Naive thymus-derived CD4-positive, alpha-beta T cell (primary cell): ENCODE measurements around the gene RAB11FIP2. TPM values are rescaled to one million over a fixed set of nuclear protein-coding genes. Genes with fewer than 3 reads are reported as not detected.

Experiments
- ATAC-seq: fragments of 150-1000 bp; cut with Tn5 transposase; 2 replicates; pipeline ENCODE4 v1.10.0; 2021; ENCODE audit warnings: mild to moderate bottlenecking, moderate library complexity
- CTCF ChIA-PET: fragments of 350-600 bp; sonication (Branson Sonifier 250); formaldehyde crosslinking; loops from one replicate; lab custom pipeline; 2021; ENCODE audit warnings: antibody characterized with exemption; lab: Charles Lee
- POLR2A ChIA-PET: fragments of 350-600 bp; sonication (Branson Sonifier 250); formaldehyde crosslinking; loops from one replicate; lab custom pipeline; 2021; ENCODE audit warnings: antibody characterized with exemption, inconsistent platforms; lab: Charles Lee
- DNase-seq, 9 donors: peaks; one replicate each; pipeline versions ENCODE4 v3.0.0 to v3.0.0-alpha.2; 2020 to 2022; ENCODE audit warnings: mixed read lengths in 1 of 9
- H3K27ac ChIP-seq: one replicate; pipeline ENCODE4 v1.7.0; 2013; ENCODE audit warnings: mild to moderate bottlenecking, low read depth, low read length, moderate library complexity
- H3K27me3 ChIP-seq, 2 donors: one replicate each; pipeline ENCODE4 v1.7.0; 2013; ENCODE audit warnings: low read length in 2 of 2, mild to moderate bottlenecking in 2 of 2, moderate library complexity in 2 of 2; ENCODE audit not compliant: control insufficient read depth in 2 of 2, insufficient read depth in 2 of 2
- H3K36me3 ChIP-seq, 3 experiments: 1 replicate in 2 of 3; 2 replicates in 1 of 3; pipeline ENCODE4 v1.7.0; 2013; ENCODE audit warnings: low read length in 3 of 3, mild to moderate bottlenecking in 3 of 3, moderate library complexity in 1 of 3; ENCODE audit not compliant: insufficient read depth in 3 of 3, control insufficient read depth in 2 of 3
- H3K4me1 ChIP-seq, 2 donors: one replicate each; pipeline ENCODE4 v1.7.0; 2013; ENCODE audit warnings: low read length in 2 of 2, mild to moderate bottlenecking in 2 of 2, moderate library complexity in 1 of 2; ENCODE audit not compliant: control insufficient read depth in 2 of 2, insufficient read depth in 2 of 2
- H3K4me3 ChIP-seq: 2 replicates; pipeline ENCODE4 v1.7.0; 2013; ENCODE audit warnings: mild to moderate bottlenecking, low read length
- H3K9me3 ChIP-seq, 3 experiments: 1 replicate in 2 of 3; 2 replicates in 1 of 3; pipeline ENCODE4 v1.7.0; 2013; ENCODE audit warnings: low read length in 3 of 3; ENCODE audit not compliant: control insufficient read depth in 2 of 3
- H3K27ac Mint-ChIP-seq, 9 donors: one replicate each; pipeline ENCODE4 v1.8.0; 2020 to 2022; ENCODE audit warnings: mixed read lengths in 9 of 9, mild to moderate bottlenecking in 8 of 9, moderate library complexity in 5 of 9, inconsistent platforms in 2 of 9
- H3K27me3 Mint-ChIP-seq, 5 donors: one replicate each; pipeline ENCODE4 v1.8.0; 2021 to 2022; ENCODE audit warnings: mixed read lengths in 5 of 5, mild to moderate bottlenecking in 1 of 5
- H3K36me3 Mint-ChIP-seq, 5 donors: one replicate each; pipeline ENCODE4 v1.8.0; 2020 to 2022; ENCODE audit warnings: mixed read lengths in 5 of 5, mild to moderate bottlenecking in 3 of 5, inconsistent platforms in 1 of 5
- H3K4me1 Mint-ChIP-seq, 7 donors: one replicate each; pipeline ENCODE4 v1.8.0; 2020 to 2022; ENCODE audit warnings: mixed read lengths in 7 of 7, mild to moderate bottlenecking in 3 of 7, inconsistent platforms in 1 of 7
- H3K4me3 Mint-ChIP-seq, 10 donors: one replicate each; pipeline ENCODE4 v1.8.0; 2020 to 2022; ENCODE audit warnings: mild to moderate bottlenecking in 10 of 10, mixed read lengths in 10 of 10, moderate library complexity in 6 of 10, inconsistent platforms in 2 of 10
- H3K9me3 Mint-ChIP-seq, 11 donors: one replicate each; pipeline ENCODE4 v1.8.0; 2020 to 2022; ENCODE audit warnings: mixed read lengths in 11 of 11, mild to moderate bottlenecking in 4 of 11, inconsistent platforms in 1 of 11, moderate library complexity in 1 of 11
- intact Hi-C, 2 donors: fragments of 100-400 bp; cut with micrococcal nuclease; formaldehyde crosslinking; loops; one replicate each; pipeline ENCODE4 v1.15.1; 2023
- polyA plus RNA-seq, 2 donors: library from polyadenylated mRNA; unstranded; fragments of 300-500 nt; fragmentation: Illumina TruSeq; gene quantifications; one replicate each; pipeline ENCODE4 v1.2.3, GENCODE V29; 2021
- total RNA-seq, 6 experiments: library from RNA in 5 of 6; stranded (reverse) in 5 of 6; gene quantifications; 1 replicate in 5 of 6; 2 replicates in 1 of 6; pipeline ENCODE4 v1.2.3 and lab custom pipeline; 2021 to 2026

The RAB11FIP2 gene
- total and polyA plus RNA-seq, 7 experiments from 2014 or later: 5.3 to 32.6 (median 21.6) TPM

DNA sequence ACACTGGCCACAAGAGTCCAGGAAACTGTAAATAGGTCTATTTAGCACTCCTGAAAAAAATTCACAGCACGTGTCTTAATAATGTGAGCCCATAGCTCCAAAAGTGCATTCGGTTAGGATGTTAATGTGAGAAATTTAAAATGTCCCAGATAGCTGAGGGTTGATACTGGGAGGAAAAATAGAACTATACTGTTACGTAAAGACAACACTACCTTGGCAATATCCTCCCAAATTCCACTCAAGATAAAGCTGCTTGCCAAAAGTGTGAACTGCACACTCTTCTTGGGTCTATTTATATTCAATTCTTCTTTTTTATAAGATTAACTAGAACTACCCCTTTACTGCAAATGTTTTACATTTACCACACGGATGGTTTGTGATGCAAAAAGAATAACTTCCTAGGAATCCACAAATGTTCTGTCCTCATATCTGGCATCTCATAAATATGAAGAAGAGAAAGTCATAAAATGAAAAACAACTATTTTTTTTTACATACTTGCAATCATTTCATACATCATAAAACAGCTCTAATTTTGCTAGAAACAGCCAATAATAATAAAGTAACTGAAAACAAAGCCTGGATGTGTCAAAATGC lies 10.4 kb downstream of the RAB11FIP2 start:
- H3K9me3 Mint-ChIP-seq: no peaks in the 10 kb centered on the region
- H3K36me3 Mint-ChIP-seq: peaks cover 0 to 25% (median 20%) of the 10 kb centered on the region in 5 donors
- Histone ChIP-seq H3K9me3 (no peaks in the 10 kb centered on the region), H3K36me3 (peaks cover 0 to 4% (median 0%) of the 10 kb centered on the region in 3 experiments), H3K27ac (peak overlapping the region; percentile 34), H3K4me1 (peaks cover 0 to 24% of the 10 kb centered on the region in 2 donors), H3K27me3 (no peaks in the 10 kb centered on the region), H3K4me3 (no peak overlapping the region)
- no peaks in the 10 kb centered on the region for H3K27me3 Mint-ChIP-seq
- no peak for DNase-seq
- H3K27ac Mint-ChIP-seq: peak overlapping the region in 5 of 9 donors; percentile 54 to 88 (median 85)
- CTCF ChIA-PET: no interaction called here
- no peak for ATAC-seq
- H3K4me1 Mint-ChIP-seq: peaks cover 15 to 57% (median 44%) of the 10 kb centered on the region in 7 donors
- POLR2A ChIA-PET: no interaction called here
- H3K4me3 Mint-ChIP-seq: peak overlapping the region in 7 of 10 donors; percentile 2 to 61 (median 29)
- intact Hi-C loops: no loop called here

- H3K36me3 ChIP-seq: peaks cover 0 to 4% (median 0%) of the 10 kb centered on the region in 3 experiments
- DNase-seq: peak in 7 of 9 donors; percentile 7 to 57 (median 34)
Measured at GRCh38 chr10:118035354-118036005, 11.3 kb downstream of the RAB11FIP2 start.

DNA sequence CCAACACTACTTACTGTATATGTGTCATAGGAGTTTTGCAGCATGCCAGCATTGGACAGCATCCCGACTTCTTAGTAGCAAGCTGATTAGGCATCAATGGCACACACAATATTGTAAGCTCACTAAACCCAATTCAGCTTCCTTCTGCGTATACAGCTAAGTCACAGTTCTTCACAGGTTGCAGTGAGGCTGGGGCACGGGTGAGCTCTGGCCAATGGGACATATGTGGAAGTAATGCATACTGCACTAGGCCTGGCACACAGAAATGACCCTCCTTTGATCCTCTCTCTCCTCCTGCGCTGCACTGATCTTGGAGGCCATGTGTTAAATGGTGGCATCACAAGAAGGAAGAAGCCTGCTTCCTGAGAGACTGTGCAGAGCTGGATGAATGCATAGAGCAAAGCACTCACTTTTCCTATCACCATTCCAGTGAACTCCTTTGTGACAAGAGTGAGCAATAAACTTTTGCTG lies 11.9 kb downstream of the RAB11FIP2 start:
- POLR2A ChIA-PET: no interaction called here
- intact Hi-C loops: loop anchor here (1.0 kb wide), 2 partner anchors 9 to 11 kb away; partner anchors contain the start of gene RAB11FIP2 (in 1 of the 2)
- CTCF ChIA-PET: no interaction called here
- Histone ChIP-seq H3K9me3 (no peaks in the 10 kb centered on the region), H3K27ac (no peak overlapping the region), H3K27me3 (no peaks in the 10 kb centered on the region), H3K4me3 (no peak overlapping the region), H3K4me1 (peaks cover 0 to 24% of the 10 kb centered on the region in 2 donors), H3K36me3 (peaks cover 0 to 4% (median 0%) of the 10 kb centered on the region in 3 experiments)
- peaks cover 0 to 20% (median 15%) of the 10 kb centered on the region in 5 donors for H3K36me3 Mint-ChIP-seq
- peak overlapping the region in 7 of 9 donors; percentile 33 to 88 (median 65) for H3K27ac Mint-ChIP-seq
- no peaks in the 10 kb centered on the region for H3K9me3 Mint-ChIP-seq
- peak overlapping the region in 1 of 10 donors; percentile 61 for H3K4me3 Mint-ChIP-seq
- no peak for DNase-seq
- ATAC-seq: no peak
- H3K4me1 Mint-ChIP-seq: peaks cover 11 to 53% (median 38%) of the 10 kb centered on the region in 7 donors
- no peaks in the 10 kb centered on the region for H3K27me3 Mint-ChIP-seq

More at GRCh38 chr10:118035354-118036005, 11.3 kb downstream of the RAB11FIP2 start:
- Mint-ChIP-seq H3K4me3 (peak overlapping the region; percentile 46 to 79 (median 66)), H3K36me3 (peaks cover 0 to 25% (median 19%) of the 10 kb centered on the region in 5 donors), H3K27me3 (no peaks in the 10 kb centered on the region), H3K4me1 (peaks cover 14 to 57% (median 42%) of the 10 kb centered on the region in 7 donors), H3K27ac (peak overlapping the region; percentile 54 to 88 (median 81)), H3K9me3 (no peaks in the 10 kb centered on the region)
- H3K27ac ChIP-seq: peak overlapping the region; percentile 34
- H3K4me3 ChIP-seq: no peak overlapping the region
- ChIA-PET POLR2A (no interaction called here), CTCF (no interaction called here)
- no peaks in the 10 kb centered on the region for H3K27me3 ChIP-seq
- H3K9me3 ChIP-seq: no peaks in the 10 kb centered on the region
- peaks cover 0 to 24% of the 10 kb centered on the region in 2 donors for H3K4me1 ChIP-seq
- peak; percentile 82 for ATAC-seq
- intact Hi-C loops: loop anchor here (1.0 kb wide), 2 partner anchors 9 to 11 kb away; partner anchors contain the start of gene RAB11FIP2 (in 1 of the 2)

DNA sequence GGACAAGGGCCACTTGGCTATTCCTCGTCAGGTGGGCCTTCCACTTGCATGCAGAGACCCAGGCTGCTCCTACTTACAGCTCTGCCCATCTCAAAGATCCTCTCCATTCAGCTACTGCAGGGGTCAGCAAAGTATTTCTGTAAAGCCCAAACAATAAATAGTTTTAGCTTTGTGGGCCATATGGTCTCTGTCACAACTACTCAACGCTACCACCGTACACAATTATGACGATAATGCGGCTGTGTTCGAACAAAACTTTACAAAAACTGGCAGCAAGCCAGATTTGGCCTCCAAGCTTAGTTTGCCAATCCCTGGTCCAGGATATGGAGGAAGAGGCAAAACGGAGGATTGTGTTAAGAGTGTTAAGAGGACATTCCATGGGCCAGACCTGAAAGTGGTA lies 12.8 kb downstream of the RAB11FIP2 start:
- H3K27me3 ChIP-seq: no peaks in the 10 kb centered on the region
- no peak overlapping the region for H3K4me3 Mint-ChIP-seq
- intact Hi-C loops: no loop called here
- H3K4me1 ChIP-seq: peaks cover 0 to 24% of the 10 kb centered on the region in 2 donors
- ChIA-PET POLR2A (no interaction called here), CTCF (no interaction called here)
- no peaks in the 10 kb centered on the region for H3K9me3 Mint-ChIP-seq
- H3K27ac ChIP-seq: no peak overlapping the region
- H3K27me3 Mint-ChIP-seq: no peaks in the 10 kb centered on the region
- peaks cover 0 to 19% (median 16%) of the 10 kb centered on the region in 5 donors for H3K36me3 Mint-ChIP-seq
- no peaks in the 10 kb centered on the region for H3K9me3 ChIP-seq
- ATAC-seq (no peak), DNase-seq (no peak)
- no peak overlapping the region for H3K4me3 ChIP-seq
- H3K4me1 Mint-ChIP-seq: peaks cover 10 to 51% (median 41%) of the 10 kb centered on the region in 7 donors
- H3K27ac Mint-ChIP-seq: no peak overlapping the region
- peaks cover 0 to 4% (median 0%) of the 10 kb centered on the region in 3 experiments for H3K36me3 ChIP-seq

- H3K27ac Mint-ChIP-seq: peak overlapping the region in 1 of 9 donors; percentile 65
- intact Hi-C loops: no loop called here
- H3K4me3 ChIP-seq: no peak overlapping the region
Measured at GRCh38 chr10:118032564-118032963, 14.2 kb downstream of the RAB11FIP2 start.

DNA sequence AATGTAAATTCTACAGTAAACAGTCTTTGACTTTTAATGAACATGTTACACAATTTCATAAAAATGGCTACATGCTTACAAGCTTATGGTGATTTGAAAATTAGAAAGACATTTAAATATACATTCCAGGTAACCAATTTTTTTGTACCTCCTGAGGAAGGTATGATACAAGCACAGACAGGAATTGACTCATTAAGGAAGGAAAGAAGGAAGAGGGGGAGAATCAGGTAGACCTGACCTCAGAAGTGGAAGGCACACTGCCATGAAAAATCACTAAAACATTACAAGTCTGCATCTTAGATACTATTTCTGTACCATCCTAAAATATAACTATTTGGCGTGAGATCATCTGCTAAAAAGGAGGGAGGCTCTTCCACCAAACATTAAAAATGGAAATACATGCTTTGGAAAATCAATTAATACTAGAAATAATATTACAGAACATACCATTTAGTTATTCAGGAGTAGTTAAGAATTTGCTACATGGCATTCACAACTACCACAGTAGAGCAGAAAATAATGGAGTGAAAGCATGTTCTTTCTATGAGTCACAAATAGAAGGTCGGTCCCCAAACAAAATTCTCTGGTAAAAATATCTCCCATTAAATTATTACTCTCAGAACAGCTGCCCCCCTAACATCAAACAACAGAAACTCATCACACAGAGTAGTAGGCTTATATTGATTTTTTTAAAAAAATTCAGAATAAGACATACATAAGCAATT lies 15.2 kb downstream of the RAB11FIP2 start:
- H3K36me3 ChIP-seq: peaks cover 0 to 4% (median 0%) of the 10 kb centered on the region in 3 experiments
- H3K27me3 ChIP-seq: no peaks in the 10 kb centered on the region
- ChIA-PET POLR2A (no interaction called here), CTCF (no interaction called here)
- no peaks in the 10 kb centered on the region for H3K9me3 Mint-ChIP-seq
- H3K4me1 Mint-ChIP-seq: peaks cover 10 to 43% (median 31%) of the 10 kb centered on the region in 7 donors
- peaks cover 0 to 26% (median 15%) of the 10 kb centered on the region in 5 donors for H3K36me3 Mint-ChIP-seq
- H3K27me3 Mint-ChIP-seq: no peaks in the 10 kb centered on the region
- peaks cover 0 to 14% of the 10 kb centered on the region in 2 donors for H3K4me1 ChIP-seq
- no peak overlapping the region for H3K4me3 ChIP-seq
- ATAC-seq (no peak), DNase-seq (no peak)
- H3K27ac ChIP-seq: no peak overlapping the region
- no peak overlapping the region for H3K4me3 Mint-ChIP-seq
- H3K27ac Mint-ChIP-seq: no peak overlapping the region
- H3K9me3 ChIP-seq: no peaks in the 10 kb centered on the region
- intact Hi-C loops: no loop called here

More at GRCh38 chr10:118032564-118032963, 14.2 kb downstream of the RAB11FIP2 start:
- H3K4me1 Mint-ChIP-seq: peaks cover 11 to 48% (median 39%) of the 10 kb centered on the region in 7 donors
- no peak overlapping the region for H3K4me3 Mint-ChIP-seq
- peaks cover 0 to 22% (median 15%) of the 10 kb centered on the region in 5 donors for H3K36me3 Mint-ChIP-seq
- CTCF ChIA-PET: interaction anchor here (0.6 kb wide), 1 partner anchor 537 kb away, joined by 3 read pairs; no protein-coding TSS in a partner anchor
- Histone ChIP-seq H3K27ac (no peak overlapping the region), H3K36me3 (peaks cover 0 to 4% (median 0%) of the 10 kb centered on the region in 3 experiments), H3K4me1 (peaks cover 0 to 24% of the 10 kb centered on the region in 2 donors), H3K9me3 (no peaks in the 10 kb centered on the region), H3K27me3 (no peaks in the 10 kb centered on the region)
- ATAC-seq (no peak), DNase-seq (no peak)
- H3K27me3 Mint-ChIP-seq: no peaks in the 10 kb centered on the region
- POLR2A ChIA-PET: no interaction called here
- H3K9me3 Mint-ChIP-seq: no peaks in the 10 kb centered on the region
